ENCODE measurements around the gene NGLY1. TPM values are rescaled to one million over a fixed set of nuclear protein-coding genes. Genes with fewer than 3 reads are reported as not detected.
A peak's percentile ranks its signal among the peaks of the same experiment; 100 is the strongest.

Gene NGLY1
- total and polyA plus RNA-seq, 9 of the 15 experiments (the other 6 are each of a cell fraction or from before 2014, with no cell fraction given), result 52.2 to 124 (median 87.6) TPM

DNA sequence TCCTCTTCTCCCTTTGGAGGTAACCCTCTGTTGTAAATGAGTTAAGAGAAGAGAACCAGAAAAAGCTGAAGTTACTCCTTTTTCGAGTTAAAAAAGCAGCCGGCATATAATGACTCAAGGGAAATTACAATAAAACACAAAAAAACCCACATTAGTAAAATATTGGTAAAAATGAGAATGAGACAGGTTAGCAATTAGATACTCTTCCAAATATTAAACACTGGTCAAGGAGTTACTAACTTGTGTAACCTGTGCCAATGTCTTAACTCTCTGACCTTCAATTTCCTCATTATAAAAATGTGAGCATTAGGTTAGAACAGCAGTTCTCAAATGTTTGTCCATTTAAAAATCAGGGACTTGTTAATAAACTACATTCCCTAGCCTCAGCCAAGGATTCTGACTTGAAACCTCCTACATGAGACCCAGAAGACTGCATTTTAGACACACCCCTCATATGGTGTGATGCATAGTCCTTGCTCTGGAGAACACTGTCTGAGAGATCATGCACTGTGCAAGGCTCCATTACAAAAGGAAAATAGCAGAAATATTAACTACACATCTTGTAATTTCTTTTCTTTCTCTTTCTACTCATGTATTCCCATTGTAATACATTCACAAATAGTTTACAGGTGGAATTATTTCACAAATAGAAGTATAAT is 75.8 kb downstream of the NGLY1 start:
- Histone ChIP-seq H3K4me1 (replicated peaks in 1 of 2; ENCODE audit: control insufficient read depth in 2 of 2, insufficient read depth in 2 of 2, low read length in 2 of 2) (no peaks in the 10 kb centered on the region), H3K4me2 (ENCODE audit: insufficient read depth, low read length) (no peak overlapping the region), H4K20me1 (replicated peaks; ENCODE audit: control insufficient read depth, insufficient read depth, low read length) (no peaks in the 10 kb centered on the region), H3K79me2 (ENCODE audit: control insufficient read depth, insufficient read depth, low read length) (no peaks in the 10 kb centered on the region), H3K9me3 (replicated peaks; ENCODE audit: control insufficient read depth, insufficient read depth, low read depth, low read length) (no peaks in the 10 kb centered on the region), H3K27me3 (ENCODE audit: control insufficient read depth in 2 of 2, insufficient read depth in 2 of 2, low read length in 2 of 2) (peaks cover 4 to 10% of the 10 kb centered on the region in 2 experiments; a peak in 2 of 5 replicates), H3K36me3 (ENCODE audit: control insufficient read depth, insufficient read depth, low read length) (no peaks in the 10 kb centered on the region), H3K9me1 (ENCODE audit: control insufficient read depth, insufficient read depth, low read length) (no peaks in the 10 kb centered on the region), H2AFZ (ENCODE audit: low read depth, low read length) (no peak overlapping the region), H3K9ac (ENCODE audit: insufficient read depth in 1 of 2, low read depth in 2 of 2, low read length in 2 of 2) (no peak overlapping the region), H3K4me3 (no peak overlapping the region), H3K27ac (ENCODE audit: extremely low read depth, low read depth, low read length) (no peak overlapping the region)
- ChIA-PET CTCF (ENCODE audit: low intra/inter-chr PET ratio) (no interaction called here), POLR2A (no interaction called here)
- WGBS (ENCODE audit: insufficient coverage, low coverage, missing lambda C conversion rate), result 0% methylated on average over 2 of the region's 2 CpGs
- no peak for DNase-seq (ENCODE audit: extremely low read depth in 1 of 4, low spot score in 3 of 4)
- ATAC-seq, result peak; percentile 31; the same call in 1 of the 3 replicates
- intact Hi-C loops (cut with micrococcal nuclease) (no loop called here), in situ Hi-C loops (cut with MboI) (no loop called here)
- BruUV-seq (replicated peaks), result no TSS peak
- no peak for FAIRE-seq
- TF ChIP-seq, protein P1, sequence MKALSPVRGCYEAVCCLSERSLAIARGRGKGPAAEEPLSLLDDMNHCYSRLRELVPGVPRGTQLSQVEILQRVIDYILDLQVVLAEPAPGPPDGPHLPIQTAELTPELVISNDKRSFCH (CRISPR knock-in tag; IDR thresholded peaks at IDR 0.05), result no peak
- TF ChIP-seq, protein P1 (tag; IDR thresholded peaks at IDR 0.05), result no peak
- no peak for TF ChIP-seq ZBTB1 (CRISPR knock-in tag; IDR thresholded peaks at IDR 0.05; ENCODE audit: borderline replicate concordance, low read depth)
- TF ChIP-seq PML (IDR thresholded peaks at IDR 0.05; ENCODE audit: low read length), result no peak
- no peak for TF ChIP-seq STAT5B (CRISPR knock-in tag; IDR thresholded peaks at IDR 0.05)
- TF ChIP-seq BRF1 (IDR thresholded peaks at IDR 0.05; ENCODE audit: borderline replicate concordance, extremely low read depth, insufficient read length), result no peak
- no peak for TF ChIP-seq TFAM (CRISPR knock-in tag; conservative IDR thresholded peaks at IDR 0.05)
- TF ChIP-seq ZKSCAN1 (IDR thresholded peaks at IDR 0.05; ENCODE audit: low read depth, low read length), result no peak
- no peak for TF ChIP-seq ILK (tag; IDR thresholded peaks at IDR 0.05; ENCODE audit: borderline replicate concordance, low read depth)
- no peak for TF ChIP-seq CEBPB (tag; IDR thresholded peaks at IDR 0.05)
- TF ChIP-seq, protein P2, sequence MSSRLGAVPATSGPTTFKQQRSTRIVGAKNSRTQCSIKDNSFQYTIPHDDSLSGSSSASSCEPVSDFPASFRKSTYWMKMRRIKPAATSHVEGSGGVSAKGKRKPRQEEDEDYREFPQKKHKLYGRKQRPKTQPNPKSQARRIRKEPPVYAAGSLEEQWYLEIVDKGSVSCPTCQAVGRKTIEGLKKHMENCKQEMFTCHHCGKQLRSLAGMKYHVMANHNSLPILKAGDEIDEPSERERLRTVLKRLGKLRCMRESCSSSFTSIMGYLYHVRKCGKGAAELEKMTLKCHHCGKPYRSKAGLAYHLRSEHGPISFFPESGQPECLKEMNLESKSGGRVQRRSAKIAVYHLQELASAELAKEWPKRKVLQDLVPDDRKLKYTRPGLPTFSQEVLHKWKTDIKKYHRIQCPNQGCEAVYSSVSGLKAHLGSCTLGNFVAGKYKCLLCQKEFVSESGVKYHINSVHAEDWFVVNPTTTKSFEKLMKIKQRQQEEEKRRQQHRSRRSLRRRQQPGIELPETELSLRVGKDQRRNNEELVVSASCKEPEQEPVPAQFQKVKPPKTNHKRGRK (tag; IDR thresholded peaks at IDR 0.05), result no peak
- no peak for TF ChIP-seq HNRNPK (IDR thresholded peaks at IDR 0.05; ENCODE audit: low read depth, low read length, poor library complexity, severe bottlenecking)
- TF ChIP-seq, protein P3, sequence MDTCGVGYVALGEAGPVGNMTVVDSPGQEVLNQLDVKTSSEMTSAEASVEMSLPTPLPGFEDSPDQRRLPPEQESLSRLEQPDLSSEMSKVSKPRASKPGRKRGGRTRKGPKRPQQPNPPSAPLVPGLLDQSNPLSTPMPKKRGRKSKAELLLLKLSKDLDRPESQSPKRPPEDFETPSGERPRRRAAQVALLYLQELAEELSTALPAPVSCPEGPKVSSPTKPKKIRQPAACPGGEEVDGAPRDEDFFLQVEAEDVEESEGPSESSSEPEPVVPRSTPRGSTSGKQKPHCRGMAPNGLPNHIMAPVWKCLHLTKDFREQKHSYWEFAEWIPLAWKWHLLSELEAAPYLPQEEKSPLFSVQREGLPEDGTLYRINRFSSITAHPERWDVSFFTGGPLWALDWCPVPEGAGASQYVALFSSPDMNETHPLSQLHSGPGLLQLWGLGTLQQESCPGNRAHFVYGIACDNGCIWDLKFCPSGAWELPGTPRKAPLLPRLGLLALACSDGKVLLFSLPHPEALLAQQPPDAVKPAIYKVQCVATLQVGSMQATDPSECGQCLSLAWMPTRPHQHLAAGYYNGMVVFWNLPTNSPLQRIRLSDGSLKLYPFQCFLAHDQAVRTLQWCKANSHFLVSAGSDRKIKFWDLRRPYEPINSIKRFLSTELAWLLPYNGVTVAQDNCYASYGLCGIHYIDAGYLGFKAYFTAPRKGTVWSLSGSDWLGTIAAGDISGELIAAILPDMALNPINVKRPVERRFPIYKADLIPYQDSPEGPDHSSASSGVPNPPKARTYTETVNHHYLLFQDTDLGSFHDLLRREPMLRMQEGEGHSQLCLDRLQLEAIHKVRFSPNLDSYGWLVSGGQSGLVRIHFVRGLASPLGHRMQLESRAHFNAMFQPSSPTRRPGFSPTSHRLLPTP (IDR thresholded peaks at IDR 0.05; ENCODE audit: borderline replicate concordance, extremely low read depth, insufficient read length), result no peak
- TF ChIP-seq ZNF408 (CRISPR knock-in tag; IDR thresholded peaks at IDR 0.05; ENCODE audit: low read depth), result no peak
- TF ChIP-seq, protein P4, sequence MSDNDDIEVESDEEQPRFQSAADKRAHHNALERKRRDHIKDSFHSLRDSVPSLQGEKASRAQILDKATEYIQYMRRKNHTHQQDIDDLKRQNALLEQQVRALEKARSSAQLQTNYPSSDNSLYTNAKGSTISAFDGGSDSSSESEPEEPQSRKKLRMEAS (CRISPR knock-in tag; IDR thresholded peaks at IDR 0.05), result no peak
